Hepatocyte (in vitro differentiated cells): ENCODE measurements around the gene SEC22C.

ENCODE experiments used
- EZH2 ChIP-seq: fragments of 200-600 bp; sonication (generic); IDR thresholded peaks from 2 replicates; pipeline ENCODE4 v1.6.1; 2016; ENCODE audit warnings: antibody characterized with exemption, mild to moderate bottlenecking, borderline replicate concordance
- EZH2phosphoT487 ChIP-seq: fragments of 200-600 bp; sonication (generic); IDR thresholded peaks from one replicate; pipeline ENCODE4 v1.6.1; 2018; ENCODE audit warnings: antibody characterized with exemption, mild to moderate bottlenecking, low read depth, moderate library complexity; ENCODE audit not compliant: unreplicated experiment, severe bottlenecking
- TF ChIP-seq, protein P1 (sequence below): fragments of 200-600 bp; sonication (generic); IDR thresholded peaks from 2 replicates; pipeline ENCODE4 v1.5.1; 2016; ENCODE audit warnings: antibody characterized with exemption, mild to moderate bottlenecking; ENCODE audit not compliant: poor library complexity

DNA sequence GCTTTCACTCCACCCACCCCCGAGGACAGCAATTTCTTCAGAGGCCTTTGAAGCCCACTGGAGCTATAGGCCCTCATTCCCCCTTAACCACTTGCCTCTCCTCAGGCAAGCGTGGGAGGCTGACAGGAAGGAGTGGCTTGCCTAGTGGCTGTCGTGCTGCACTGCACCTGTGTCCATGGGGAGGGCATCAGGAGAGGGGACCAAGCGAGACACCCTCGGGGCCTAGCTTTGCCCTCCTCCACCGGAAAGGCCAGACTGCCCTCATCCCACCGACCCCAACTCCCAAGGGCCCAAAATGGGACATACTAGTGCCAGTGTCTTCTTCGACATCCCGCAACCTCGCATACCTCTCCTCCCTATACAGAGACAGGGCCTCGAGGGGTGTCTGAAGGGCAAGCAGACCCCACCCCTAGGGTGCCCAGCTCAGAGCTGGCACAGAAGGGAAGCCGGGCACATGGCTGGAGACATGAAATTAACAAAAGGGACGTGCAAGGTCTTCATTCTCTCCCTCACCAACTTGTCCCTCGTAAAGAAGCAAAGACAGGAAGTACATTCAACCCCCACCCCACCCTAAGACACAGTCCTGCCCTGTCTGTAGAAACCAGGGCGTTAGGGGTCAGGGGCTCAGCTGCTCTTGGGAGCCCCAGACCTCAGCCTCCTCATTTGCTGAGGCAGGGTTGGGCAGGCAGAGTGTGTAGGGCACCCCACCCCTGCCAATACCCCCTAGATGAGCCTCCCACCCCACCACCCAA is 55.0 kb downstream of the SEC22C start:
- TF ChIP-seq EZH2phosphoT487 (no peak), EZH2 (no peak)
- TF ChIP-seq, protein P1, sequence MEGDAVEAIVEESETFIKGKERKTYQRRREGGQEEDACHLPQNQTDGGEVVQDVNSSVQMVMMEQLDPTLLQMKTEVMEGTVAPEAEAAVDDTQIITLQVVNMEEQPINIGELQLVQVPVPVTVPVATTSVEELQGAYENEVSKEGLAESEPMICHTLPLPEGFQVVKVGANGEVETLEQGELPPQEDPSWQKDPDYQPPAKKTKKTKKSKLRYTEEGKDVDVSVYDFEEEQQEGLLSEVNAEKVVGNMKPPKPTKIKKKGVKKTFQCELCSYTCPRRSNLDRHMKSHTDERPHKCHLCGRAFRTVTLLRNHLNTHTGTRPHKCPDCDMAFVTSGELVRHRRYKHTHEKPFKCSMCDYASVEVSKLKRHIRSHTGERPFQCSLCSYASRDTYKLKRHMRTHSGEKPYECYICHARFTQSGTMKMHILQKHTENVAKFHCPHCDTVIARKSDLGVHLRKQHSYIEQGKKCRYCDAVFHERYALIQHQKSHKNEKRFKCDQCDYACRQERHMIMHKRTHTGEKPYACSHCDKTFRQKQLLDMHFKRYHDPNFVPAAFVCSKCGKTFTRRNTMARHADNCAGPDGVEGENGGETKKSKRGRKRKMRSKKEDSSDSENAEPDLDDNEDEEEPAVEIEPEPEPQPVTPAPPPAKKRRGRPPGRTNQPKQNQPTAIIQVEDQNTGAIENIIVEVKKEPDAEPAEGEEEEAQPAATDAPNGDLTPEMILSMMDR, result no peak
